H1 (cell line): ENCODE results near the gene NDUFS3.

Experiments used
- CTCF ChIP-seq, 3 experiments: IDR thresholded peaks; 1 replicate in 2 of 3; 2 replicates in 1 of 3; pipeline versions ENCODE4 v1.5.1 to v1.6.1; 2011; ENCODE audit warnings: low read length in 3 of 3, mild to moderate bottlenecking in 3 of 3, inconsistent platforms in 2 of 3, low read depth in 1 of 3, moderate library complexity in 1 of 3; ENCODE audit not compliant: insufficient read depth in 1 of 3; ENCODE audit errors: control extremely low read depth in 1 of 3
- EZH2 ChIP-seq: fragments of 200-600 bp; sonication (generic); IDR thresholded peaks from 2 replicates; pipeline ENCODE4 v1.7.1; 2012; ENCODE audit warnings: low read depth, mild to moderate bottlenecking, moderate library complexity, low read length, inconsistent platforms; ENCODE audit not compliant: severe bottlenecking
- HDAC2 ChIP-seq, 2 experiments: fragments of 300-600 bp in 1 of 2; sonication (generic) in 1 of 2; IDR thresholded peaks; 2 replicates each; pipeline ENCODE4 v1.6.1; 2011 to 2012; ENCODE audit warnings: low read depth in 2 of 2, low read length in 2 of 2, mild to moderate bottlenecking in 2 of 2, moderate library complexity in 2 of 2, borderline replicate concordance in 1 of 2, inconsistent platforms in 1 of 2
- KDM1A ChIP-seq: fragments of 200-600, 300-600 bp; sonication (generic); IDR thresholded peaks from 2 replicates; pipeline ENCODE4 v1.7.1; 2016; ENCODE audit warnings: mild to moderate bottlenecking, low read length, borderline replicate concordance
- MAFK ChIP-seq: IDR thresholded peaks from 2 replicates; pipeline ENCODE4 v1.6.1; 2012; ENCODE audit warnings: low read depth, mild to moderate bottlenecking, improper control_type of control experiment, low read length
- MAX ChIP-seq: IDR thresholded peaks from 2 replicates; pipeline ENCODE4 v1.6.1; 2012; ENCODE audit warnings: inconsistent platforms
- NANOG ChIP-seq: IDR thresholded peaks from 2 replicates; pipeline ENCODE4 v1.6.1; 2011; ENCODE audit warnings: low read length, low read depth, mild to moderate bottlenecking, inconsistent platforms; ENCODE audit not compliant: insufficient read depth, poor library complexity, severe bottlenecking
- POLR2A ChIP-seq, 2 experiments: IDR thresholded peaks; 1 replicate in 1 of 2; 2 replicates in 1 of 2; pipeline ENCODE4 v1.6.1; 2011; ENCODE audit warnings: low read depth in 2 of 2, low read length in 2 of 2, mild to moderate bottlenecking in 2 of 2; ENCODE audit errors: control extremely low read depth in 1 of 2
- RXRA ChIP-seq: IDR thresholded peaks from 2 replicates; pipeline ENCODE4 v1.6.1; 2011; ENCODE audit warnings: low read depth, mild to moderate bottlenecking, low read length, moderate library complexity; ENCODE audit not compliant: insufficient read depth
- SIN3A ChIP-seq, 2 experiments: IDR thresholded peaks in 1 of 2; conservative IDR thresholded peaks in 1 of 2; 2 replicates each; pipeline ENCODE4 v1.6.1; 2011 to 2012; ENCODE audit warnings: low read length in 2 of 2, improper control_type of control experiment in 1 of 2, low read depth in 1 of 2, mild to moderate bottlenecking in 1 of 2
- TAF1 ChIP-seq: IDR thresholded peaks from 2 replicates; pipeline ENCODE4 v1.6.1; 2011; ENCODE audit warnings: mild to moderate bottlenecking, low read depth, low read length
- TF ChIP-seq, protein P1 (sequence below): IDR thresholded peaks from 2 replicates; pipeline ENCODE4 v1.6.1; 2012; ENCODE audit warnings: low read length, inconsistent platforms

DNA sequence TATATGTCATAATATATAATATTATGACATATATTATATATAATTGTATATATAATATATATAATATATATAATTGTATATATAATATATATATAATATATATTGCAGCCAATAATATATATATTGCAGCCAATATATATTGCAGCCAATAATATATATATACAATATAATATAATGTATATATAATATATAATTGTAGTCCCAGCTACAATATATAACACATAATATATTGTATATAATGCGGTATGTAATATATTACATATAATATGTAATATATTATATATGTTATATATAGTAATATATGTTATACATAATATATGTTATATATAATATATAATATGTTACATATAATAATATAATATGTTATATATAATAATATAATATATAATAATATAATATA, 20.2 kb upstream of the NDUFS3 start:
- no peak for TF ChIP-seq EZH2
- TF ChIP-seq TAF1, result no peak
- TF ChIP-seq CTCF (IDR thresholded peaks at IDR 0.05; ENCODE audit: control extremely low read depth in 1 of 3, insufficient read depth in 1 of 3, low read depth in 1 of 3, low read length in 3 of 3), result no peak
- TF ChIP-seq, protein P1, sequence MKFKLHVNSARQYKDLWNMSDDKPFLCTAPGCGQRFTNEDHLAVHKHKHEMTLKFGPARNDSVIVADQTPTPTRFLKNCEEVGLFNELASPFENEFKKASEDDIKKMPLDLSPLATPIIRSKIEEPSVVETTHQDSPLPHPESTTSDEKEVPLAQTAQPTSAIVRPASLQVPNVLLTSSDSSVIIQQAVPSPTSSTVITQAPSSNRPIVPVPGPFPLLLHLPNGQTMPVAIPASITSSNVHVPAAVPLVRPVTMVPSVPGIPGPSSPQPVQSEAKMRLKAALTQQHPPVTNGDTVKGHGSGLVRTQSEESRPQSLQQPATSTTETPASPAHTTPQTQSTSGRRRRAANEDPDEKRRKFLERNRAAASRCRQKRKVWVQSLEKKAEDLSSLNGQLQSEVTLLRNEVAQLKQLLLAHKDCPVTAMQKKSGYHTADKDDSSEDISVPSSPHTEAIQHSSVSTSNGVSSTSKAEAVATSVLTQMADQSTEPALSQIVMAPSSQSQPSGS, result no peak
- no peak for TF ChIP-seq RXRA
- no peak for TF ChIP-seq MAX
- TF ChIP-seq POLR2A (IDR thresholded peaks at IDR 0.05; ENCODE audit: control extremely low read depth in 1 of 2, low read depth in 2 of 2, low read length in 2 of 2), result no peak
- no peak for TF ChIP-seq MAFK
- no peak for TF ChIP-seq KDM1A
- TF ChIP-seq HDAC2 (IDR thresholded peaks at IDR 0.05; ENCODE audit: borderline replicate concordance in 1 of 2, low read depth in 2 of 2, low read length in 2 of 2), result no peak
- TF ChIP-seq NANOG, result no peak
- TF ChIP-seq SIN3A (conservative IDR thresholded peaks at IDR 0.05 in 1 of 2, IDR thresholded peaks at IDR 0.05 in 1 of 2; ENCODE audit: low read depth in 1 of 2, low read length in 2 of 2), result no peak
